ENCODE measurements around the gene ITGA6. TPM values are rescaled to one million over a fixed set of nuclear protein-coding genes. Genes with fewer than 3 reads are reported as not detected.
"Not testable (repeated sequence)": the region's sequence is repeated elsewhere in the genome, so short reads cannot be mapped to it uniquely, and the experiment has no call there.

ITGA6 gene
- total RNA-seq, 2 donors from 2014 or later, result 38.0 to 47.1 TPM

- DNase-seq (ENCODE audit: low spot score), result no peak
- intact Hi-C loops (cut with DNase I), result no loop called here
Observed at GRCh38 chr2:172549131-172549530, 121.7 kb downstream of the ITGA6 start.

- intact Hi-C loops (cut with DNase I); DNase-seq (ENCODE audit: low spot score): not testable (repeated sequence)
Observed at GRCh38 chr2:172549802-172550201, 122.4 kb downstream of the ITGA6 start.

GRCh38 chr2:172550419-172550818 is 123.0 kb downstream of the ITGA6 start:
- intact Hi-C loops (cut with DNase I), result no loop called here

GRCh38 chr2:172551271-172551670 is 123.9 kb downstream of the ITGA6 start:
- DNase-seq (ENCODE audit: low spot score), result no peak
- intact Hi-C loops (cut with DNase I), result no loop called here

More at GRCh38 chr2:172550419-172550818, 123.0 kb downstream of the ITGA6 start:
- DNase-seq (ENCODE audit: low spot score), result no peak

GRCh38 chr2:172552547-172553291 is 125.3 kb downstream of the ITGA6 start:
- intact Hi-C loops (cut with DNase I), result no loop called here
- DNase-seq (ENCODE audit: low spot score), result no peak

GRCh38 chr2:172554352-172555271 is 127.2 kb downstream of the ITGA6 start:
- intact Hi-C loops (cut with DNase I), result no loop called here
- DNase-seq (ENCODE audit: low spot score), result no peak

GRCh38 chr2:172555272-172555521 is 127.8 kb downstream of the ITGA6 start:
- no peak for DNase-seq (ENCODE audit: low spot score)
- intact Hi-C loops (cut with DNase I), result no loop called here

Other genes with a start within 250 kb of the ITGA6 start
- 10 to 100 TPM; 17.9 to 28.3 TPM for gene PDK1, start 128.5 kb downstream of the ITGA6 start, total RNA-seq

Data from posterior vena cava (tissue), 2 donors.